ENCODE data around the gene RAB6D.
"Not testable (repeated sequence)": the region's sequence is repeated elsewhere in the genome, so short reads cannot be mapped to it uniquely, and the experiment has no call there.

RAB6D gene

GRCh38 chr2:131363703-131364186 is at the start of gene RAB6D:
Gene RAB6D (minus strand): TSS chr2:131364168. CDS start chr2:131363720, 448 bp downstream.
- DNase-seq (ENCODE audit: low spot score): not testable (repeated sequence)

- peak; percentile 68 for DNase-seq (ENCODE audit: low spot score)
Measured at GRCh38 chr2:131413148-131413747, 49.3 kb upstream of the RAB6D start.

GRCh38 chr2:131410173-131410572 is 46.2 kb upstream of the RAB6D start:
- no peak for DNase-seq (ENCODE audit: low spot score)

- DNase-seq (ENCODE audit: low spot score): no peak
Measured at GRCh38 chr2:131408778-131409177, 44.8 kb upstream of the RAB6D start.

- DNase-seq (ENCODE audit: low spot score): no peak
Measured at GRCh38 chr2:131408207-131408606, 44.2 kb upstream of the RAB6D start.

- DNase-seq (ENCODE audit: low spot score): no peak
Measured at GRCh38 chr2:131404753-131405152, 40.8 kb upstream of the RAB6D start.

GRCh38 chr2:131402320-131403039 is 38.5 kb upstream of the RAB6D start:
- no peak for DNase-seq (ENCODE audit: low spot score)

- DNase-seq (ENCODE audit: low spot score): no peak
Measured at GRCh38 chr2:131400849-131401248, 36.9 kb upstream of the RAB6D start.

- not testable (repeated sequence) for DNase-seq (ENCODE audit: low spot score)
Measured at GRCh38 chr2:131400441-131400840, 36.5 kb upstream of the RAB6D start.

GRCh38 chr2:131396209-131396608 is 32.2 kb upstream of the RAB6D start:
- not testable (repeated sequence) for DNase-seq (ENCODE audit: low spot score)

GRCh38 chr2:131395024-131395645 is 31.2 kb upstream of the RAB6D start:
- DNase-seq (ENCODE audit: low spot score): not testable (repeated sequence)

- no peak for DNase-seq (ENCODE audit: low spot score)
Measured at GRCh38 chr2:131394147-131394931, 30.4 kb upstream of the RAB6D start.

GRCh38 chr2:131391953-131392352 is 28.0 kb upstream of the RAB6D start:
- DNase-seq (ENCODE audit: low spot score): not testable (repeated sequence)

- DNase-seq (ENCODE audit: low spot score): not testable (repeated sequence)
Measured at GRCh38 chr2:131391471-131391870, 27.5 kb upstream of the RAB6D start.

GRCh38 chr2:131390495-131391130 is 26.6 kb upstream of the RAB6D start:
- not testable (repeated sequence) for DNase-seq (ENCODE audit: low spot score)

- DNase-seq (ENCODE audit: low spot score): no peak
Measured at GRCh38 chr2:131389657-131390056, 25.7 kb upstream of the RAB6D start.

GRCh38 chr2:131388834-131389233 is 24.9 kb upstream of the RAB6D start:
- not testable (repeated sequence) for DNase-seq (ENCODE audit: low spot score)

GRCh38 chr2:131373111-131373510 is 9.1 kb upstream of the RAB6D start:
- not testable (repeated sequence) for DNase-seq (ENCODE audit: low spot score)

GRCh38 chr2:131369954-131370353 is 6.0 kb upstream of the RAB6D start:
- DNase-seq (ENCODE audit: low spot score): no peak

GRCh38 chr2:131368493-131369066 is 4.6 kb upstream of the RAB6D start:
- not testable (repeated sequence) for DNase-seq (ENCODE audit: low spot score)

GRCh38 chr2:131367352-131367751 is 3.4 kb upstream of the RAB6D start:
- DNase-seq (ENCODE audit: low spot score): no peak

Measured in cerebellar cortex (tissue), 1 donor.